ENCODE results near the gene TAS1R3. TPM values are rescaled to one million over a fixed set of nuclear protein-coding genes. Genes with fewer than 3 reads are reported as not detected.
"Not testable (repeated sequence)": the region's sequence is repeated elsewhere in the genome, so short reads cannot be mapped to it uniquely, and the experiment has no call there.

Gene TAS1R3
- total RNA-seq, 2 experiments from 2014 or later = 0.75 to 0.78 TPM

- no peak for DNase-seq
- ChIA-PET POLR2A (no interaction called here), CTCF (no interaction called here)
- no peak overlapping the region for H3K27ac Mint-ChIP-seq
- H3K27me3 Mint-ChIP-seq = peaks cover 18% of the 10 kb centered on the region
- peaks cover 13% of the 10 kb centered on the region for H3K4me1 Mint-ChIP-seq
- no peak overlapping the region for H3K4me3 Mint-ChIP-seq
- peaks cover 2% of the 10 kb centered on the region for H3K9me3 Mint-ChIP-seq
- no peaks in the 10 kb centered on the region for H3K36me3 Mint-ChIP-seq (ENCODE audit: low read depth)
Measured at GRCh38 chr1:1361233-1361981, 30.3 kb downstream of the TAS1R3 start.

DNA sequence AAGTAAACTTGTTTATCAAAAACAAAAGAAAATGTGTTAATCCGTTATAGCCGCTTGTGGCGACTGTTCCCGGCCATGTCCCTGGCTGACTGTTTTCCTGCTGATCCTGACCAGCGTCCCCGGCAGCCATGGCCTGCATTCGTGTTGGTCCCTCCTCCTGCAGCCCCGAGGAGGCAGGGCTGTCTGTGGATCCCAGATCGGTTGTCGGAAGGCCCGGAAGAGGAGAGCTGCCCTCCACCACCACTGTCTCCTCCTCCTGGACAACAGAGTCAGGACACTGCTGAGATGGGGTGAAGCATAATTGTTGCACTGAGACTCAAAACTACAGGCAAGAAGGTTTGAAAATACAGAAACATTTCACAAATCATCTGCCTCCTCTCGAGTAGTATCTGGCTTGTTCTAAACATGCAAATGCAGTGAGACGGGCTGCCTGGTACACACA, 30.9 kb downstream of the TAS1R3 start:
- H3K36me3 Mint-ChIP-seq (ENCODE audit: low read depth) = no peaks in the 10 kb centered on the region
- POLR2A ChIA-PET = no interaction called here
- peaks cover 2% of the 10 kb centered on the region for H3K9me3 Mint-ChIP-seq
- CTCF ChIA-PET = no interaction called here
- no peak overlapping the region for H3K4me3 Mint-ChIP-seq
- peaks cover 17% of the 10 kb centered on the region for H3K27me3 Mint-ChIP-seq
- no peak overlapping the region for H3K27ac Mint-ChIP-seq
- DNase-seq = no peak
- peaks cover 13% of the 10 kb centered on the region for H3K4me1 Mint-ChIP-seq

GRCh38 chr1:1364266-1364665, 33.2 kb downstream of the TAS1R3 start:
- Mint-ChIP-seq H3K27ac (no peak overlapping the region), H3K27me3 (peaks cover 11% of the 10 kb centered on the region), H3K4me1 (peaks cover 6% of the 10 kb centered on the region), H3K36me3 (ENCODE audit: low read depth) (no peaks in the 10 kb centered on the region), H3K9me3 (peaks cover 2% of the 10 kb centered on the region), H3K4me3 (no peak overlapping the region)
- ChIA-PET CTCF (no interaction called here), POLR2A (no interaction called here)
- DNase-seq = no peak

DNA sequence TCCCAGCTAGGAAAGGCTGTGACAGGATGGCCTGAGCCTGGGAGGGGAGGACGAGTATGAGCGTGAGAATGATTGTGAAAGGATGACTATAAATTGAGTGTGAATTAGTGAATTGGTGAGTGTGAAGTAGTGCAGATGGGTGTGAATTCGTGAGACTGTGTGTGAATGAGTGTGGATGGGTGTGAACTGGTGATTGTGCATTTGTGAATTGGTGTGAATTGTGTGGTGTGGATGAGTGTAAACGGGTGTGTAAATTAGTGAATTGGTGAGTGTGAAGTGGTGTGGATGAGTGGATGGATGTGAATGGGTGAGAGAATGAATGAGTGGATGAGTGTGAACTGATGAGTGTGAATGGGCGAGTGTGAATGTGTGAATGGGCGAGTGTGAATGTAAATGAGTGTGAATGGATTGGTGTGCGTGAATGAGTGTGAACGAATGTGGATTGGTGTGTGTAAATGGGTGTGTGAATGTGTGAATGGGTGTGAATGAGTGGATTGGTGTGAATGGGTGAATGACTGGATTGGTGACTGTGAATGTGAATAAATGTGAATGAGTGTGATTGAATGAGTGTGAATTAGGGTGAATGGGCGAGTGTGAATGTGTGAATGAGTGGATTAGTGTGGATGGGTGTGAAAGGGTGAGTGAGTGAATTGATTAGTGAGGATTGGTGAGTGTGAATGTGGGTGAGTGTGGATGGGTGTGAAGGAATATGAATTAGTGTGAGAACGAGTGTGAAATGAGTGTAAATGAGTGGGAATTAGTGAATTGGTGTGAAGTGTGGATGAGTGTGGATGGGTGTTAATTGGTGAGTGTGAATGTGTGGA, 35.0 kb downstream of the TAS1R3 start:
- ChIA-PET POLR2A (no interaction called here), CTCF (no interaction called here)

DNA sequence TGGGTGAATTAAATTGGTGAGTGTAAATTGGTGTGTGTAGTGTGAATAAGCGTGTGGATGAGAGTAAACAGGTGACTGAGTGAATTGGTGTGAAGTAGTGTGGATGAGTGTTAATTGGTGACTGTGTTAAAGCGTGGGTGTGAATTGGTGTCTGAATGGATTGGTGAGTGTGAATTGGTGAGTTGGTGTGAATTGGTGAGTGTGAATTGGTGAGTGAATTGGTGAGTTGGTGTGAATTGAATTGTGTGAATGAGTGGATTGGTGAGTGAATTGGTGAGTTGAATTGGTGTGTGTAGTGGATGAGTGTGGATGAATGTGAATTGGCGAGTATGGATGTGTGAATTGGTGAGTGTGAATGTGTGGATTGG, 35.6 kb downstream of the TAS1R3 start:
- POLR2A ChIA-PET = no interaction called here
- peaks cover 15% of the 10 kb centered on the region for H3K4me1 Mint-ChIP-seq
- CTCF ChIA-PET = no interaction called here
- H3K9me3 Mint-ChIP-seq = no peaks in the 10 kb centered on the region
- no peak overlapping the region for H3K4me3 Mint-ChIP-seq
- peaks cover 4% of the 10 kb centered on the region for H3K27me3 Mint-ChIP-seq
- no peak overlapping the region for H3K27ac Mint-ChIP-seq
- no peak for DNase-seq
- H3K36me3 Mint-ChIP-seq (ENCODE audit: low read depth) = no peaks in the 10 kb centered on the region

More for the DNA sequence above, 35.0 kb downstream of the TAS1R3 start:
- Mint-ChIP-seq H3K4me1 (peaks cover 10% of the 10 kb centered on the region), H3K27ac (no peak overlapping the region), H3K27me3 (peaks cover 4% of the 10 kb centered on the region), H3K36me3 (ENCODE audit: low read depth) (no peaks in the 10 kb centered on the region), H3K9me3 (no peaks in the 10 kb centered on the region), H3K4me3 (no peak overlapping the region)
- DNase-seq = no peak

DNA sequence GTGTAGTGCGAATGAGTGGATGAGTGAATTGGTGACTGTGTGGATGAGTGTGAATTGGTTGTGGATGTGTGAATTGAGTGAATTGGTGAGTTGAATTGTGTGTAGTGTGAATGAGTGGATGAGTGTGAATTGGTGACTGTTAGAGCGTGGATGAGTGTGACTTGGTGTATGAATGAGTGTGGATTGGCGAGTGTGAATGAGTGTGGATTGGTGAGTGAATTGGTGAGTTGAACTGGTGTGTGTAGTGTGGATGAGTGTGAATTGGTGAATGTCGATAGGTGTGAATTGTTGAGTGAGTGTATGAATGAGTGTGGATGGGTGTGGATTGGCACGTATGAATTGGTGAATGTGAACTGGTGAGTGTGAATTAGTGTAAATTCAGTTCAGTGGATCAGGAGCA, 36.2 kb downstream of the TAS1R3 start:
- Mint-ChIP-seq H3K36me3 (ENCODE audit: low read depth) (no peaks in the 10 kb centered on the region), H3K27ac (no peak overlapping the region), H3K4me1 (peaks cover 20% of the 10 kb centered on the region), H3K9me3 (no peaks in the 10 kb centered on the region), H3K4me3 (no peak overlapping the region), H3K27me3 (no peaks in the 10 kb centered on the region)
- ChIA-PET POLR2A (no interaction called here), CTCF (no interaction called here)
- DNase-seq = no peak

GRCh38 chr1:1370094-1370493, 39.0 kb downstream of the TAS1R3 start:
- DNase-seq; H3K27me3 Mint-ChIP-seq; H3K27ac Mint-ChIP-seq; H3K36me3 Mint-ChIP-seq (ENCODE audit: low read depth); H3K4me3 Mint-ChIP-seq; H3K9me3 Mint-ChIP-seq: not testable (repeated sequence)
- H3K4me1 Mint-ChIP-seq = peaks cover 41% of the 10 kb centered on the region
- POLR2A ChIA-PET = interaction anchor here (2.0 kb wide), 1 partner anchor 11 kb away, joined by 9 read pairs; the partner anchor contains the start of gene MXRA8
- CTCF ChIA-PET = interaction anchor here (1.8 to 2.8 kb wide), 3 partner anchors 17 to 65 kb away, joined by 9 to 28 read pairs (median 13); partner anchors contain the start of gene DVL1

DNA sequence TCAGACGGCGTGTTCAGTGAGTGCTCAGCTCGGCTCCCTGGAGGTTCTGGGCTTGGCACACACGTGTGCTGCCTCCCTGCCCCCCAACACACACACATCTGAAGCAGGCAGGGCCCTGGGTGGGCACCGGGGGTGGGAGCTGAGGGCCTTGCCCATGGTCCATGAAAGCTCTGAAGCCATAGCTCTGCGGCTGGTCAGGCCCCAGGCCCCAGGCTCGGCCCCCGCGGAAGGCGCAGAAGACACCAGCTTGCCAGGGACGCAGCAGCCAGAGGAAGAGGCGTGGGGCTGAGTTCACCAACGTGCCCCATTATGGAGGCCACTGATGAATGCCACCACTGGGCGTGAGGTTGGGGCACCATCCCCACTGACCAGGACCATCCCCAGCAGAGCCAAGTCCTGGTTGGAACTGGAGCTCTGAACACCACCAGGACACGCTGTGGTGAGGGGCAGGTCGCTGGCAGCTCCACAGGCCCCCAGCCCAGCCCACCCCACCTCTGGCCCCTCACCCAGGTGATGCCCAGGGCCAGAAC, 39.8 kb downstream of the TAS1R3 start:
- ChIA-PET POLR2A (interaction anchor here (0.7 to 2.3 kb wide), 5 partner anchors 12 to 55 kb away, joined by 3 to 14 read pairs (median 9); partner anchors contain the start of genes CCNL2 and MXRA8), CTCF (interaction anchor here (1.3 to 2.8 kb wide), 6 partner anchors 18 to 338 kb away, joined by 3 to 28 read pairs (median 11); partner anchors contain the start of genes CCNL2 and DVL1)
- Mint-ChIP-seq H3K27ac (no peak overlapping the region), H3K27me3 (no peaks in the 10 kb centered on the region), H3K4me1 (peaks cover 44% of the 10 kb centered on the region), H3K4me3 (no peak overlapping the region), H3K9me3 (no peaks in the 10 kb centered on the region), H3K36me3 (ENCODE audit: low read depth) (peaks cover 11% of the 10 kb centered on the region)
- DNase-seq = no peak

DNA sequence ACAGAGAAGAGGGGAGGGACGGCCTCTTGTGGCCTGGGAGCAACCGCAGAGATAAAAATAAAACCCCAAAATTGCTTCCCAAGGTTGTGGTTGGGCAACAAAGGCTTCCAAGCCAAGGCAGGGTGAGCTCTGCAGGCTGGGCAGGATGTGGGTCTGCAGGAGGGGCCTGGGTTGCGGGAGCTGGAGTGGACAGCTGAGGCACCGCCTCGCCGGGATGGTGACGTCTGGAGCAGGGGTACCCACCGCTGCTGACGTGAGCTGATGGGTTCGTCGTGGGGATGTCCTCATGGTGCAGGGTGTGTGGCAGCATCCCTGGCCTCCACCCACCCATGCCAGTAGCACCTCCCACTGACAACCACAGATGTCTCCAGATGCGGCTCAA, 40.3 kb downstream of the TAS1R3 start:
- Mint-ChIP-seq H3K36me3 (ENCODE audit: low read depth) (peaks cover 11% of the 10 kb centered on the region), H3K27ac (peak overlapping the region; percentile 58), H3K4me1 (peaks cover 48% of the 10 kb centered on the region), H3K27me3 (no peaks in the 10 kb centered on the region), H3K9me3 (no peaks in the 10 kb centered on the region), H3K4me3 (peak overlapping the region; percentile 27)
- DNase-seq = peak; percentile 83
- ChIA-PET CTCF (interaction anchor here (0.6 to 2.8 kb wide), 14 partner anchors 12 to 338 kb away, joined by 3 to 28 read pairs (median 4); partner anchors contain the start of genes CCNL2 and DVL1), POLR2A (interaction anchor here (0.7 to 2.3 kb wide), 10 partner anchors 12 to 625 kb away, joined by 3 to 14 read pairs (median 5); partner anchors contain the start of genes CCNL2, MRPL20 and MXRA8)

GRCh38 chr1:1371746-1372711, 40.9 kb downstream of the TAS1R3 start:
- Mint-ChIP-seq H3K9me3 (no peaks in the 10 kb centered on the region), H3K4me3 (peak overlapping the region; percentile 52), H3K27ac (peak overlapping the region; percentile 58), H3K27me3 (no peaks in the 10 kb centered on the region), H3K4me1 (peaks cover 50% of the 10 kb centered on the region), H3K36me3 (ENCODE audit: low read depth) (peaks cover 11% of the 10 kb centered on the region)
- POLR2A ChIA-PET = interaction anchor here (0.9 to 2.3 kb wide), 11 partner anchors 13 to 624 kb away, joined by 3 to 14 read pairs (median 5); partner anchors contain the start of genes CCNL2, MRPL20 and MXRA8
- DNase-seq = peak; percentile 83
- CTCF ChIA-PET = interaction anchor here (0.6 to 2.8 kb wide), 17 partner anchors 13 to 339 kb away, joined by 3 to 28 read pairs (median 4); partner anchors contain the start of genes CCNL2 and DVL1

DNA sequence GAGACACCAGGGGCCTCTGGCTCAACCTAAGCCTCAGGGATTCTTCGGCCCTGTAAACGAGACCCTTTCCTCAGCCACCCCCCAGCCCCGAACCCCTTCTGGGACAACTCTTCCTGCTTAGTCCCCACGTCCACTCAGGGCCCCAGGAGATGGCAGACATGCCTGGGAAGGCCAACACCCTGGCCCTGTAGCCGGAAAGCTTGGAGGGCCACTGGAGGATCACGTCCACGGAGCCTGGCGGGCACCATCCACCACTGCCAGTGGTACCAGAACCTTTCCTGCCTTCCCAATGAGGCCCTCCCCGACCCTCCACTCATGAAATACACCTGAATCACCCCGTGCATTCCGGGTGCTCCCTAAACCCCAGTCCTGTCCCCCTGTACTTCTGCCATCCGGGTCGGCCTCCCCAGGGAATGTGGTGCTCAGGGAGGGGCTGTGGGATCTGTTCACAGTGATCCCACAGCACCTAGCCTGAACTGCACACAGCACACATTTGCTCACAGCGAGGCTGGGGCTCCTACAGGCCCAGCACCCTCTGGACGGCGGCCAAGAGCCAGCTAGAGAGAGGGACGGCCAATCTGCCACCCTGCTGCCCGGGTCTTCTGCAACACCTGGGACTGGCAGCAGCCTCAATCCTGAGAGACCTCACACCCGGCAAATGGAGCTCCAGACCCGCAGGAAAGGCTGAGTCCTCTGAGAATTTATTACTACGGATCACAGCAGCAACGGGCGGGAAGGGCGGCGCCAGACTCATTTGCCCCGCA, 42.2 kb downstream of the TAS1R3 start:
- ChIA-PET CTCF (interaction anchor here (1.0 to 2.8 kb wide), 8 partner anchors 13 to 314 kb away, joined by 3 to 28 read pairs (median 4); partner anchors contain the start of gene DVL1), POLR2A (interaction anchor here (1.2 to 3.7 kb wide), 6 partner anchors 20 to 68 kb away, joined by 5 to 51 read pairs (median 6); partner anchors contain the start of genes ACAP3 and CCNL2)
- peak overlapping the region; percentile 90 for H3K4me3 Mint-ChIP-seq
- no peaks in the 10 kb centered on the region for H3K9me3 Mint-ChIP-seq
- no peak for DNase-seq
- peaks cover 11% of the 10 kb centered on the region for H3K36me3 Mint-ChIP-seq (ENCODE audit: low read depth)
- H3K4me1 Mint-ChIP-seq = peaks cover 50% of the 10 kb centered on the region
- H3K27ac Mint-ChIP-seq = peak overlapping the region; percentile 68
- no peaks in the 10 kb centered on the region for H3K27me3 Mint-ChIP-seq

All from activated CD4-positive, alpha-beta memory T cell treated with anti-CD3 and anti-CD28 coated beads, Interleukin-2, amount 10 ng/mL, durations not matched to agents 7 days and 5 days (primary cell).